NCI-H82 (cell line): Measurements from ENCODE around the gene GPC6.
A peak's percentile ranks its signal among the peaks of the same experiment; 100 is the strongest.

Experiments
- DNase-seq: peaks from one replicate; lab custom pipeline; 2025; lab: John Stamatoyannopoulos, UW

GPC6 gene

GRCh38 chr13:93771782-93772181, 545.2 kb downstream of the GPC6 start:
- no peak for DNase-seq

- DNase-seq: no peak
These were observed 547.9 kb downstream of the GPC6 start for GRCh38 chr13:93774506-93774905.

GRCh38 chr13:93775027-93775426, 548.4 kb downstream of the GPC6 start:
- DNase-seq: no peak

GRCh38 chr13:93775507-93776108, 549.0 kb downstream of the GPC6 start:
- no peak for DNase-seq

DNA sequence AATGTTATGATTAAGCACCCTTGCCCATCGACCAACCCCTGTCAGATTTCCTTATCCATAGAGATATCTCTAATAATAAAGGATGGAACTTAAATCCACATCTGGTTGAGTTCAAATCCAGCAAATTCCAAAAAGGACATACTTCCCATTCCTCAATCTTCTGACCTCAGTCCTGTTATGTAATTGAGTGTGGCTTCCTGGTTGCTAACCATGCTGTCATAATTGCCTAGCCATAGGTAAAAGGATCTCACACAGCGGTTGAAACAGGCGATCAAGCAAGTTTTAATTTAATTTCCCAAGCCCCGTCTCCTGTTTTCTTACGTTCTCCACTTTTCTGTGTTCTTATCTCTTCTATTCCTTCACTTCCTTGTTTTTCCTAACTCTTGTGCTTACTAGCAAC, 550.3 kb downstream of the GPC6 start:
- no peak for DNase-seq

- no peak for DNase-seq
These were observed 550.9 kb downstream of the GPC6 start for GRCh38 chr13:93777504-93777903.

- peak; percentile 85 for DNase-seq
These were observed 551.9 kb downstream of the GPC6 start for GRCh38 chr13:93778548-93778947.

GRCh38 chr13:93784191-93784590, 557.6 kb downstream of the GPC6 start:
- DNase-seq: no peak

GRCh38 chr13:93786846-93787489, 560.4 kb downstream of the GPC6 start:
- DNase-seq: no peak

DNA sequence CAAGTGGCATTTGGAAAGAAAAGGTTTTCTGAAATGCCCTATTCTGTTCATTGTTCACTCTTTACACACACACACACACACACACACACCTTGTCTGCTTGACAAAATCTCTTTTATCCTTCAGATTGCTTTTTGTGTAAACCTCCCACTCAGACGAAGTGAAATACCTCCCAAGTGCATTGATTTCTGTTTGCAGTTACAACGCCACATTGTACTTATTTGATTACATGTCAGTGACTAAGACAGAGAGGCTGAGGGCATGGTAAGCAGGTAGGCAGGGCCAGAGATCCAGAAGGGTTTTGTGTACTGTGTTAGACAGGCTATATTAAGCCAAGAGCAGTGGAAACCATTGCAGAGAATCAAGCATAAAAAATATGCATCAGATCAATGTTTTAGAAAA, 561.8 kb downstream of the GPC6 start:
- no peak for DNase-seq

GRCh38 chr13:93789058-93789457, 562.5 kb downstream of the GPC6 start:
- no peak for DNase-seq

- no peak for DNase-seq
These were observed 567.7 kb downstream of the GPC6 start for GRCh38 chr13:93794197-93794885.

DNA sequence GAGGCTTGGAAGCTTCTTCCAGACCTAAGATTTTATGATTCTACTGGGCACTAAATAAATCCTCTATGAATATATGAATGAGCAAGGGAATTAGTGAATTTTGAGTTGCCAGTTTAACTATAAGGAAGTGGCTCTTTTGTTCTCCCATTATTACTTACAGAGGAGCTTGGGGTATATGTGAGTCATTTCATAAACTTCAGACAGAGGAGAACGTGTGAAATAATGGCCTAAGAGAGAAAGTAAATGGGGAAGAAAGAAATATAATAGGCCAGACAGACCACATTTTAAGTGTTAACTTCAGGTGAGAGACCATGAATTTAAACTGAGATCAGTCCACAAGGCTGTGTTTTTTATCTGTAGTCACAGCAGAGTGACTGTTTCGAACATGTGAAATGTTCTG, 570.9 kb downstream of the GPC6 start:
- DNase-seq: no peak

DNA sequence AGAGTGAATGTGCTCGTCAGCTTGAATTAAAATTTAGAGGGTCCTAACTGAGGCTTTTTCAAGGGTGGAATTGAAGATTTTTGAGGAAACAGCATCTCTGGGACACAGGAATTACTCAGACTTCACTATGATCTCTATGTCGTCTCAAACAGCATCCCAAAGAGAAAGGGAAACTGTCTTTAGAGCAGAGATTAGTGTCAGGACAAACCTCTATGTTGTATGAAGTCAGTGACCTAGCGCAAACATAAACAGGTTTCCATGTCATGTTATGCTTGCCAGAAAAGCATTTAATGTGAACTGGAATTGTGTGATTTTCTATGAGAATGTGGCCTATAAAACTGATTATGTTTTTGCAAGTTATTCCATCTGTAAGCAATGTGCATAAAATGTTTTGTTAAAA, 573.7 kb downstream of the GPC6 start:
- no peak for DNase-seq

DNA sequence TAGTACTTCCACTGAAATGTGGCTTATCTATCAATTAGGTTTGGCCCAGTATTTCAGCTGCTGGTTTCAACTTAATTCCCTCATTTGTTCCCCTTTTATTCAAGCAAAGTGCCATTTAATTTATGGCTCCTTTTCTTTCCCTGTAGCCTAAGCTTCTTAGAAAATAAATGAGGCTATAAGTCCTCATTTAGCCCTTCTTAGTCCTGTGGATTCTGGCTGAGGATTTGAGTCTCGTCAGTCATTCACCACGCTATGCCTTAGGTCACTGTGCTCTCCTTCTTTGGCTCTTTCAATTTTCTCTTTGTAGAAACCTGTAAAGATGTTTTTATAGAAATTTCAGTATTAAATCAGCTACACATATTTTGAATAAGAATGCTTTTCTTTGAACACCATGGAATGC, 579.1 kb downstream of the GPC6 start:
- peak; percentile 97 for DNase-seq

DNA sequence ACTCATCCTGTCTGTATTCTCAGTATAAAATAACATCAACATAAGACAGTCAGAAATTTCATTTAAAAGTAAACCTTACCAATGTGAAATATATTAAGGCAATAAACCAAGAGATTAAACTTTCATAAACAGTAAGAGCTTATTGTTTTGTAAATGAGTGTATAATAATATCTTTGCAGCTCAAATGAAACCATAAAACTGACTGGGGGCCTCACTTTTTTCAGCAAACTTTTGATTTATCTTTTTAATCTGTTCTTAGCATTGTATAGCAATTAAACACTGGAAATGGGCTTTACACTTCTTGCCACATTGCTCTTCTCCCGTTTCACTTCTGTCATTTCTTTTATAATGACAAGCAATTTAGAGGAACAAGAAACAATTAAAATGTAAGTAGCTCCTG, 580.3 kb downstream of the GPC6 start:
- no peak for DNase-seq

DNA sequence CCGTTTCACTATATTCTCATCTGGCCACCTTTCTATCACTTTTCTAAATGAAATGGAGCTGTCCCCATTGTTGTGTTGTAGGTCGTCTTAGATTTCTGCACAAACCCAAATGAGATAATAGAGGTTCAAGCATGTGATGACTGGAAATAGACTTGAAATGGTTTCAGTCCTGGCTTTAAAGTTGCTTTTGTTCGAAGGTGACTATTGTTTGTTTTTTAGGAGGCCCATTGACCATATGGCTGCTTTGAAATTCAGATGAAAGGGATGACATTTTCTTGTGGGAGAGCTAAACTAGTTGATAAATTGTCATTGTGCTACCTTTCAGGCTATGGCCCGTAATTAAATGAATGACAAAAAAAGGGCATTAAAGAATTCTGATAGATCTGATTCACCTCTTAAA, 583.7 kb downstream of the GPC6 start:
- no peak for DNase-seq

DNA sequence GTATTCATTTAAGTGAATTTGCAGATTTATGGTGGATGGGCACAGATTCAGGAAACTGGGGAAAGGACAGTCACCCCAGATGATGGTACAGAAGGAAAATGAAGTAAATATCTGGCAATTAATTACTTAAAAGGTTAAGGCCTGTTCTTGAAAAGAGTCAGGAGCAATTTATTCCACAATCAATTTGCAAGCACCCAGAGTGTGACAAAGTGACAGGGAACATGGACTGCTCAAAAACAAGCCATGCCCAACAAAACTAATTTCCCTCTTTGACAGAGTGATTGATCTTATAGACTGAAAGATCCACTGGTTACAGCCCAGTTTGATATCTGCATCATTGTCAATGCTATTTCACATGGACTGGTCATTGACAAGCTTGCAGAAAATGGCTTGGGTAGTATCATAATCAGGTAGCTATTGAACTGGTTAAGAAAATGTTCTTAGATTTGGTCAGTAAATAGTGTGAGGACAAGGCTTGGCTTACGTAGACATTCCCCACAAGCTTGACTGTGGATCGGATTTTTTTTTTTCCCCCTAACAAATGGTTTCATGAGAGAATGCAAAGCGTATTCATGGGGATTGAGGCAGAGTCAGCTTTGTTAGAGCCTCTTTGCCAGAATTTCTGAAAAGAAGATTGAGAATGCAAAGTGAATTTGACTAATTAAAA, 584.6 kb downstream of the GPC6 start:
- DNase-seq: no peak

DNA sequence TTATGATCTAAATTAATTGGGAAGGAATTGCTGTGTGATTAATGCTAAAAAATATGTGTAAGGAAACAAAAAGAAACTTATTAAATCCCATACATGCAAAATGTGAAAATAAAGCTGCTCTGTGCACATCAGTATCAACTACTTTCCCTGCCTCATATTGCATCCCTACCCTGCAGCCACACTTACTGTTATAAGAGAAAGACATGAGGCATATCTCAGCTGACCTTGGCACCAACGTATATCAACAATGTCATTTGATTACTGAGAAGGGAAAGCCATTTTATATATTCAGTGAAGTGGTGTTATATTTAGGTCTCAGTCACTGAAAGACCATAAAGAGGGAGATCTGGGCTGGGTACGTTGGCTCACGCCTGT, 585.1 kb downstream of the GPC6 start:
- no peak for DNase-seq

- peak; percentile 72 for DNase-seq
These were observed 588.1 kb downstream of the GPC6 start for GRCh38 chr13:93814658-93815057.

DNA sequence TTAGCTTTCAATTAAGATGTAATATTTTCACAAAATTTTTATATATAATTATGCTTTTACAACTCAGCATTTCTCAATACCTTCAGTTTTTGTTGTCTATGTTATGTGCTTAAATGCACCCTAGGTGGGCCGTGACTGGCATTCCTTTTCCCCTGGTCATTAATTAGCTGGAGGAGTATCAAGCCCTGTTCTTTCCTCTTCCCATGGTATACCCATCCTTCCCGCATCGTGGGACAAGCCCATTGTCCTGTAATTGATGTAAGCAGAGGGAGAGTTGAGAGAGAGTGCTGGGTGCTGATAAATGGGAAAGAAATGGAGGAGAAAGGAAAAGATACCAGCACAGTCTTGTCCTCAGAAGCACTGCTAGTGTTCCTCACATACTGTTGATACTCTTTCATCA, 591.7 kb downstream of the GPC6 start:
- DNase-seq: no peak

DNA sequence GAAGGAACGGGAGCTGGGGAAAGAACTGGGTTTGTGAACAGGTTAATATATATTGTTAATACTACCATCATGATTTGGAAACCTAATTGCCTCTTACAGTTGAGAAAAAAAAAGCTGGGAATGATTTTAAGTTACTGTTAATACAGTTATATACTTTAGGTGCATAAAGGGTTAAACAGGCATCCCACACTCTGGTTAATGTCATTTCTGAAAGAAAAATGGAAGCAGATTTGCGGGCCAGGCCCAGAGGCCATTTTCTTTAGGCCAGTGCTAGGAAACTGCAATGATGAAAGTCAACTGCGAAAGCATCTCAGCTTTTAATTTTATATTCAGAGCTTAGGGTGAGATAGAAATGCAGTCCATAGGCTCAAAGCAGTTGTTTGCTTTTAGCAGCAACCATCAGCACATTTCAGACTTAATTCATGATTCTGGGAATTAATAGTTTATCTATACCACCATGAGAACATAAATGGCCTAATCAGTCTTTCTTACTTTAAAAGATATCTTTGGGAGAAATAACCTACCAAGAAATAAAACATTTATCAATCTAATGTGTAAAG, 592.8 kb downstream of the GPC6 start:
- DNase-seq: no peak

DNA sequence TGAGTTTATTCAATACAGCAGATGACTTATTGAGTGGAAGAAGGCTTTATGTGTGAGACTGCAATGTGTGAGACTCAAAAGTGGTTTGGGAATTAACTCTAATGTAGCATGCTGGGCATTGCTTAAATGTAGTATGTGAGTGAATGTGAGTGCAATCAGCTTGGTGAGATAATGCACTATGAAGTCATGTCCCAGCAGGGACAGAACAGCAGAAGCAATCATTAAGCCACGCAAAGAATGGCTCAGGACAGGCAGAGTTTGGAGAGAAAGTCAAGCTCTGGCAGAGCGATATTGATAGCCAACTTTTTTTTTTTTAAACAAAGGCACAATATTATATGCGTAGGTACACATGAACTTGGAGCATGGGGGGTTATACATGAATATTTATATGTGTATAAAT, 597.7 kb downstream of the GPC6 start:
- DNase-seq: no peak
